Stimulated activated CD4-positive, alpha-beta T cell treated with anti-CD3 and anti-CD28 coated beads, Interleukin-2, amount 100 ng/mL, for 4 hours (primary cell): ENCODE data around the gene UQCRFS1.
"Not testable (repeated sequence)": the region's sequence is repeated elsewhere in the genome, so short reads cannot be mapped to it uniquely, and the experiment has no call there.

ENCODE experiments used
- DNase-seq: peaks from one replicate; pipeline ENCODE4 v3.0.0-alpha.2; 2020; ENCODE audit warnings: low read depth

UQCRFS1 gene

DNA sequence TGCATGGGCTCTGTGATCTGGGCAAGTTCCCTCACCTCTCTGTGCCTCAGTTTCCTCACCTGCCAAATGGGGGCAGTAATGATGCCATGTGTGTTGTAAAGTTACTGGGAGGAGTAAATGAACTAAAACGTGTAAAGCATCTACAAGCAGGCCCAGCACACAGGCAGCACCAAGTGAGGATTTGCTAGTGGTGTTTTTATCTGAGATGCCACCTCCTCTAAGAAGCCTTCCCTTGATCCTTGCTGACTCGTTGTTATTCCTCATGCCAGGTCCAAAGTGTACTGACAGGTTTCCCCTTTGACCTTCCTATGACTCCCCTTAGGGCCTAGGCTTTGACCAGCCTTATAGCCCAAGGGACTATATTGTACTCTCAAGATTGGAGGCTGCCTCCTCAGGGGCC, 1.5 kb upstream of the UQCRFS1 start:
- DNase-seq, result no peak

DNA sequence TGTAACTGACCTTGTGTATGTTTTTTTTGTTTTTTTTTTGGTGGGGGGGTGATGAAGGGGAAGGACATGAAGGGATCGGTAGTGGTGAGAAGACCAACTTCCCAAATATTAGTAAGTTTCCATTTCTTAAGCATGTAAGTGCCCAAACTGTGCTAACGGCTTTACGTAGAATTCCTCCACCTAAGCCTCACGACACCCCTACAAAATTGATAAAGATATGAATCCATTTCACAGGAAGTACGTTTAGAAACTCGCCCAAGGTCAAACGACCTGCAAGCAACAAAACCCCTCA, 649 bp downstream of the UQCRFS1 start:
- DNase-seq, result no peak

DNA sequence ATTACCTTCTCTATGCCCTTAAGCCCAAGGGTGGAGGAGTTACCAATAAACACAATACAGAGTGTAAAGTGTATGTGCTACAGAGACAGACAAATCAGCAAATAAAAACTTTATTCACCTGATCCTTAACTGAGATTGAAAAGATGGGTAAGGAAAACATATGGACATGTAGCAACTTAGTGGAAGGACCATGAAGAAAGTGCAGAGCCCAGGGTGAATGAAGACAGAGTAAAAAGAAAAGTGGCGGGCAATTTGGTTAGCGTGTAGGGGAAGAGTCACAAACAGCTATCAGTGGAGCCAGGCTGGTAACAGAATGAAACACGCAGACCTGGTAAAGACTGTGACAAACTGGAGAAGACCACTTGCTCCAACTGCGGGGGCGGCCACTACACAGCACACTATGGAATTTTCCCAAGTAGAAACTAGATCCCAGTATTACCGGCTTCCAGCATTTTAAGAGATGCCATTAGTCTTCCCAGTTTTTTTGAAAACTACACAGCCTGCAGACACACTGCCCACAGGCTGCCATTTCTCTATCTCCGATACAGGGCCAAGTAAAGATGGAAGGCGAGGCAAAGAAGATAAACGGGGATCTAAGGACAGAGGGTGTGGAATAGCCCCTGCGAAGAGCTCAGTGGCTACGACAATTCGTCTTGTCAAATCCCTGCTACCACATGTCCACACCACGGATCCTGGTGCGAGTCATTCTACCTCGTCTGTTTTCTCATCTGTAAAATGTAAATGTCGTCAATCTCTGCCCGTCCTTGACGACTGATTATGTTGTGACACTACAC, 1.2 kb downstream of the UQCRFS1 start:
- no peak for DNase-seq

DNA sequence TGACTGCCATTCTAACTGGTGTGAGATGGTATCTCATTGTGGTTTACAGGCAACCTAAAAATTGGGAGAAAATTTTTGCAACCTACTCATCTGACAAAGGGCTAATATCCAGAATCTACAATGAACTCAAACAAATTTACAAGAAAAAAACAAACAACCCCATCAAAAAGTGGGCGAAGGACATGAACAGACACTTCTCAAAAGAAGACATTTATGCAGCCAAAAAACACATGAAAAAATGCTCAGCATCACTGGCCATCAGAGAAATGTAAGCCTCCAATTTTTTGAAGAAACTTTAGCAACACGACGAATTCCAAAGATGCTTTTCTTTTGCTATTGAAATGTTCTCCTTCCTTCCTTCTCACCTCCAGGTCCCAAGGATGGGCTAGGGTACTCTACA, 1.9 kb downstream of the UQCRFS1 start:
- not testable (repeated sequence) for DNase-seq

DNA sequence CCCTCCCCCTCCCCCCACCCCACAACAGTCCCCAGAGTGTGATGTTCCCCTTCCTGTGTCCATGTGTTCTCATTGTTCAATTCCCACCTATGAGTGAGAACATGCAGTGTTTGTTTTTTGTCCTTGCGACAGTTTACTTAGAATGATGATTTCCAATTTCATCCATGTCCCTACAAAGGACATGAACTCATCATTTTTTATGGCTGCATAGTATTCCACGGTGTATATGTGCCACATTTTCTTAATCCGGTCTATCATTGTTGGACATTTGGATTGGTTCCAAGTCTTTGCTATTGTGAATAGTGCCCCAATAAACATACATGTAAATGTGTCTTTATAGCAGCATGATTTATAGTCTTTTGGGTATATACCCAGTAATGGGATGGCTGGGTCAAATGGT, 2.4 kb downstream of the UQCRFS1 start:
- not testable (repeated sequence) for DNase-seq

DNA sequence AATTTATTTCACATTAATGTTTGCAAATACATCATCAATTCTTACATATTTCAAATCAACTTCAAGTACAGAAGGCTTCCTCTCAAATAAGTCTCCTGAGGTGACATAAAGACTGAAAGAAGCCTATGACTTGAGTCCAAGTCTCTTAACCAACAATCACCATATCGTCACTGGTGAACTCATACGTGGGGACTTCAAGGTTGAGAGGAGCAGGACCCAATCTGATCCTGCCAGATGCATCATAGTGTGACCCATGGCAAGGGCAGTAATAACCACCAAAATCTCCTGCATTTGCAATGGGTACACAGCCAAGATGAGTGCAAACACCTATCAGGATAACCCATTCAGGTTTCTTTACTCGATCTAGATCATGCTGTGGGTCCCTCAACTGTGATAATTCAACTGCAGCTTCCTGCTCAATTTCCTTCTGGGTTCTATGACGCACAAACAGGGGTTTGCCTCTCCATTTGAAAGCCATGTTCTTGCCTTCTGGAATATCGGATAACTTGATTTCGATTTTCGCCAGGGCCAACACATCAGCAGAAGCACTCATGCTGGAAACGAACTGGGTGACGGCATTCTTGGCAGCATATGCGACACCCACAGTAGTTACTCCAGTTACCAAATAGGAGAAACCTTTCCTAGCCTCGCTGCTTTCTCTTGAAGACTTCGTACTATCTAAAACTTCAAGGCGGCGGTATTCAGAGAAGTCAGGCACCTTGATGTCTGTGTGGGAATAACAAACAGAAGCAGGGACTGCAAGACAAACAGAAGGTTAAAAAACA, 5.4 kb downstream of the UQCRFS1 start:
- not testable (repeated sequence) for DNase-seq

DNA sequence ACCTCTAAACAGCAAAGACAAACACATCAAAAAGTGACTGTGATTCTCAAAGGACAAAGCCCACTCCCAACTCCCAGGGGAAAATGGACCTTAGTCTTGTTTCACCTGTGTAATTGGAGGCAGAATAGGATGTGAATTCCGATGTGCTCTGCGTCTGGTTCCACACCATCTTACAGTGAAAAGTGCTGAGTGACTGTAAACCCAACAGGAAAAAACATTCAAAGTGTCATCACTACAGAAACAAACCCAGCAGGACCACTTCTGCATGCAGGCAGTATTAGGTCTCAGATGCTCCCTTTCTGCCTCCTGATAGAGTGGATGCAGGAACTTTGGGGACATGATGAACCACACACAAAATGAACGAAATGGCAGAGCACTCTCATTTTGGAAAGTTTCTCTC, 6.5 kb downstream of the UQCRFS1 start:
- no peak for DNase-seq

DNA sequence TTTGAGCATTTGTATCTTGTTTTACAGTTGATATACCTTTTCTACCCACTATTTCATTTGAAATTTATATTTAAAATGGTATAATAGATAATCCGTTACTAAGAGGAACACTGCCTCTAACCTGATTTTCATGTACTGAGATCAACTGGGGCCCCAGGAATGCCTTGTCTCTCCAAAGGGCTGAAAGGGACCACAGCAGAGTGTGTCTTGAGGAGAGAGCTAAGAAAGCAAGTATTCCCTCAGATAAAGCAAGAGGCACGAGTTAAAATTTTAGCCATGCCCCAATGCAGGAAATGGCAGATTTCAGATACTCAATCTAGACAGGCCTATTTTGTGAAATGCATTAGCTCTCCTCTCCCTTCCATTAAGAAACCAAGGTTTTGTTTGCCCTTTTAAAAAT, 10.7 kb downstream of the UQCRFS1 start:
- DNase-seq, result no peak

DNA sequence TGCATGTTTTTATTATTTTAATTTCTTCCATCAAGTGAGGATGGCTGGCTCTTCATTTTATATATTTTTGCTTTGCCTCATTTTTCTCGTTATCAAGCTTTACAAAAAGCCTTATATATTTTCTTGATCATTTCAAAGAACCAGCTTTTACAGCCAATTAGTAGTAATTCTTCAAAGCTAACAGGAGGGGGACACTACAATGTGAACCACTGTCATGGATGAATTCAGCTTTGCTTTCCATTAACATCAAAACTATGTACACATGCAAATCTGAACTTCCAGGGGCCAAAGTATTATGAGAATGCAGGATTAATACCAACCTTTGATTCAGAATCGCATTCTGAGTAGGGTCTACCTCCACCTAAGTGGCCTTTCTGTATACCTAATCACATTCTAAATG, 11.1 kb downstream of the UQCRFS1 start:
- DNase-seq, result no peak

DNA sequence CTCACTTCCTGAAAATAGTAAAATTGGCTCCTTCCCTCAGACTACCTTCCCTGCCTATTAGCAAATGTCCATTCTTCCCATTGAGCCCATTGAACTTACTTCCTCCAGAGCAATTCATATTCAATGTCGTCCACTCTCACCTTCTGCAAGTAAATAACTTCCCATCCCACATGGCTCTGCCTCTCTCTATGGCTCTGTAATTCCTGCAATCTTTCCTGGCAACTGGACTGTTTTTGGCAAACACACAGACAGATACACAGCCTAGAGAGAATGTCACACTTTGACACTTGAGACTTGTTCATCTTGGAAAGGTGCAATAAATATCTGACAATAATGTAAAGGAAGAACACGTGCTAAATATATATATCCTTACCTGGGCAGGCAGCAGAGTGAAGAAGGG, 18.3 kb downstream of the UQCRFS1 start:
- DNase-seq, result no peak

DNA sequence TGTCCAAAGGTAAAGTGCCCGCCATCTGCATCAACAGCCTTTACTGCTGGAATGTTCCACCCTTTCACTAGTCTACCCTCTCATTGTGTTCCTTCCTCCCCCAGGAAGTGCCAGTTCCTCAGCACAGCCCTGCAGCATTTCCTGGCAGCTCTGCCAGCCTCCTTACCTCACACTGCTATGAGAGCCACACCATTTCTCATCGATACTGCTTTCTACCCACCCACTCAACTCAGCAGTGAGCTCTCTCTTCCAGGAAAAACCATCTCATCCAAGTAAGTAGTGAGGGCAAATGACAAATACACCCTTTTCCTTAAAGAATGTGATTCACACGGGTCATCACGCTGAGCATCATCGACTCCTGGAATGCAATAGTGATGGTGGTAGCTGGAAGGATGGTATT, 19.8 kb downstream of the UQCRFS1 start:
- no peak for DNase-seq

DNA sequence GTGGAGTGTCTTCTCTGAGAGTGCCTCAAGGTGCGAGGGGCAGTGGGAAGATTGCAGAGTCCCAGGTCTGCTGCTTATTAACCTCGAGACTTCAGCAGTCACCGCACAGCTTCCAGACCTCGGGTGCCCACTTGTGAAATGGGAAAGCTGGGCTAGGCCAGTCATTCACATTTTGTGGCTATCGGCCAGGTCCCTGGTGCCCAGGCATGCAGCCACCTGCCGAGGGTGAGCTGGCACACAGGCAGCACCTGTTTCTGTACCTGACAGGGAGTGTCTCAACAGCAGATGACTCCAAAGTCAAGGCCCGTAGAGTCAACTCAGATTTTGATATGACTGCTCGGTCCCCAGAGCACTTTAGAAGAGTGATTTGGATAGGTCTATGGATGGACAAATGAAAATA, 21.9 kb downstream of the UQCRFS1 start:
- no peak for DNase-seq

DNA sequence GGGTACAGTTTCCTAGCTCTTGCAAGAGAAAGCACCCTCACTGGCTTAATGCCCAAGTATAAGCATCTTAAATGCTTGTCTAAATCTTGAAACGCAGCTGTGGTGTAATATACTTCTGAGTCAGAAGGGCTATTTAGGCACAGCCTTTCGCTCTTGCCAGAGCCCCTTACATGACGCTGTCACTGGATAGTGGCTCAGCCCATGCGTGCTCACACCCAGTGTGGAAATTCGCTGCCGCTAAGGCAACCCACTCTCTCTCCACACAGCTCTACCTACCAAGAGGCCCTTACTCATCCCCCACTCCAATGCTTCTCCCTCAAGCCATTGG, 24.0 kb downstream of the UQCRFS1 start:
- no peak for DNase-seq

DNA sequence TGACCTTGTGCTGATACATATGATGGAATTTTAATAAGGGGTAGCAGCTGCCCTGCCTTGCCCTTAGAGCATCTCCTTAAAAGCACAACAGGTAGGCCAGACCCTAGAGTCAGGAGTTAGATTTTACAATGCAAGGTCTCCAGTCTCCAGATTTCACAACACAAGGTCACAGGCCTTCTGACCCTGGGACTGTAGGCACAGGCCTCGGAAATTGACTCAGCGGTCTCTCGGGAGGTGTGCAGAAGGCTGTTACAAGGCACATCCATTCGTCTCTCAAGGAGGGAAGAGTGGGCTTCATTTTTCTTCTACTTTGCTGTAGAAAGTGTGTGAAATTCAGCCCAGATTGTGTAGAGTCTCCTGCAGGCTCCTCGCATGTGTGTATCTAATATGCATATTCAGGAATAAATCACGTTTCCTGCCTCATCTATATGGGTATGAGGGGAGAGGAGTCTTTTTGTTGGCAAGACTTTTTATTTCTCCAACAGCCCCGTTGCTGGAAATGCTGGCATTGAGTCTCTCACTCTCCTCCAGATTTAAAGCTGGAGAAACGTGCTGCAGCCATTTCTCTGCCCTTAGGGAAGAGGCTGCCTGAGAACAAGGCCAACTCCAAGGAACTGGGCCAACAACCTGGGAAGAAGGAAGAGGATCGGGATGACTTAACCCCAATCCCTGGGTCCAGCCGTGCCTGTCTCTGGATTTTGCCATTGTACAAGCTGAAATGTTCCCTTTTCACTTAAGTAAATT, 24.5 kb downstream of the UQCRFS1 start:
- no peak for DNase-seq

DNA sequence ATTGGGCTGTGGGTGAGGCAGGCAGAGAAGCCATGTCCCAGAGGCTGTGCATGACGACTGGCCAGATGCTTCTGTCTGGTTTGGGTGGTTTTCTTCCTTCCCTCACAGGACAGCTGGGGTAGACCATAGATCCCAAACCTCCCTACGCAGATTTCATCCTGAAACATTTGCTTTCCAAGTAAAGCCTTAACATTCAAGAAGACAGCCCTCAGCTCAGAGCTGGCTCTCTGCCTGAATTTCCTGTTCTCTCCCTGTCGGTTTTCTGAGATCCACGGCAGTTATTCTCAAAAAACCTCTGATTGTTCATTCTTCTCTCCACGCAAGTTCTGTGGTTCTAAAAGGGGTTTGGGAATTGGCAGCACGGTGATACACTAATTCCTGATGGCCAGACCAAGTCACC, 25.3 kb downstream of the UQCRFS1 start:
- no peak for DNase-seq

DNA sequence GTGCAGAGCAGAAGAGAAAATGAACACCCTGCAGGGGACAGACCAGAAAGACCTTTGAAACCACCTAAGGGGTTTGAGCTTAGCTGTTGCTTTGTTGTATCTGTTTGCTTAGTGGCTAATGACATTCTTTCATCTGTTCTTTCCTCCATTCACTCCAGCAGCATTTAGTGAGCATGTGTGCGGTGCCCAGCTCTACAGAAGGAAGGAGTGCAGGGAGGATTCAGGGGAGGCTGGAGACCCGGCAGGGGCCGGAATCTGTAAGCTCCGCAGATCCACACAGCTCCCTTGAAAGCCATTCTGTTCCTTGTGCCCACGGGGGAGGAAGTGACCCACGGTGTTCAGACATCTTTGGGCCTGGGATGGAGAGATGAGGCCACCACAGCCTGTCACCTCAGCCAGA, 27.5 kb downstream of the UQCRFS1 start:
- DNase-seq, result no peak

DNA sequence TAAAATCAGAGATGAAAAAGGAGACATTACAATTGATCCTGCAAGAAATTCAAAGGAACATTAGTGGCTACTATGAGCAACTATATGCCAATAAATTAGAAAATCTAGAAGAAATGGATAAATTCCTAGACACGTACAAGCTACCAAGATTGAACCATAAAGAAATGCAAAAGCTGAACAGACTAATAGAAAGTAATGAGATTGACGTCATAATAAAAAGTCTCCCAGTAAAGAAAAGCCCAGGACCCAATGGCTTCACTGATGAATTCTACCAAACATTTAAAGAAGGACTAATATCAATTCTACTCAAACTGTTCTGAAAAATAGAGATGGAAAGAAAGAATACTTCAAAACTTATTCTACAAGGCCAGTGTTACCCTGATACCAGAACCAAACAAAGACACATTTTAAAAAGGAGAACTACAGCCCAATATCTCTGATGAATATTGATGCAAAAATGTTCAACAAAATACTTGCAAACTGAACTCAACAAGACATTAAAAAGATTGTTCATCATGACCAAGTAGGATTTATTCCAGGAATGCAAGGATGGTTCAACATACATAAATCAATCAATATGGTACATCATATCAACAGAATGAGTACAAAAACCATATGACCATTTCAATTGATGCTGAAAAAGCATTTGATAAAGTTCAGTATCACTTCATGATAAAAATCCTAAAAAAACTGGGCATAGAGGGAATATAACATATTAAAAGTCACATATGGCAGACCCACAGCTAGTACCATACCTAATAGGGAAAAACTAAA, 35.8 kb downstream of the UQCRFS1 start:
- DNase-seq, result no peak

DNA sequence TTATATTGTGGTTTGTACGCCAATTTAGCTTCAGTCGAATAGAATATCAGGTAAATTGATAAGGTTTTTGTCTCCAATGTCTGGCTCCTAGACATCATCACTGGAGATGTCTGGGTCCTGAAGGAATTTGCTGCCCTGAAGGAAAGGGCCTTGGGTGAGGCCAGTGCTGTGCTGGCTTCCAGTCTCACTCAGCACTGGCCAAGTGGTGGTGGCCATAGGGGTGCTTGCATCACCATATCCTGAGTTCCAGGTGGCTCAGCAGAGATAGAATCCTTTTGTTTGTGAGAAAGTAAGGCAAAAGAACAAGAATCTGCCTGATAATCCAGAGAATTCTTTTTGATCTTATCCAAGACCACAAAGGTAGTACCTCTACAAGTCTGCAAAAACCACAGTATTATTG, 39.1 kb downstream of the UQCRFS1 start:
- no peak for DNase-seq

DNA sequence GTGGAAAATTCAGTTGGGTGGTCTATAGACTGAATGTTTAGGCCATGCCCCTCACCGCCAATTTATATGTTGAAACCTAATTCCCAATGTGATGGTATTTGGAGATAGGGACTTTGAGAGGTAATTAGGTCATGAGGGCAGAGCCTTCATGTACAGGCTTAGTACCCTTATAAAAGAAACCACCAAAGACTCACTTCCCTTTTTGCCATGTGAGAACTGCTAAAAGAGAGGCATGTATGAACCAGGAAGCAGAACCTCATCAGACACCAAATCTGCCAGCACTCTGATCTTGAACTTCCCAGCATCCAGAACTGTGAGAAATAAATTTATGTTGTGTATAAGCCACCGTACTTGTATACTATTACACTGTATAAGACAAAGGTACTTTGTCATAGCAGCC, 40.6 kb downstream of the UQCRFS1 start:
- DNase-seq, result no peak

DNA sequence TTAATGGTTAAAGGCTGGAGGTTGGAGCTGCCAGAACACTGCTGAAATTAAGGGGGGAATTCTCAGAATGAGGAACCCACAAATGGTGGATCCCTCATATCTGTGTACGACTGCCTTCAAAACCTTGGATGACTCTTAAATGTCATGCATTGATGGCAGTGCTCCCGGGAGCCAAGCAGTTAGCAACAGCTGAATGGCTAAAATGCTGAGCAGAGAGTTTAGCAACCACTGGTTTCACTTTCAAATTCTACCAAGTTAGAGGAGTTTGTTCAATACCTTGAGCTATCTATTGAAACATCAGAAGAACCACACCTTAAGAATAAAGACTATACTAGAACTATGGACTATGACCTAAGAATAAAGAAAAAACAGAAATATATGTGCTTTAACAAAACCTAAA, 41.4 kb downstream of the UQCRFS1 start:
- DNase-seq, result no peak

DNA sequence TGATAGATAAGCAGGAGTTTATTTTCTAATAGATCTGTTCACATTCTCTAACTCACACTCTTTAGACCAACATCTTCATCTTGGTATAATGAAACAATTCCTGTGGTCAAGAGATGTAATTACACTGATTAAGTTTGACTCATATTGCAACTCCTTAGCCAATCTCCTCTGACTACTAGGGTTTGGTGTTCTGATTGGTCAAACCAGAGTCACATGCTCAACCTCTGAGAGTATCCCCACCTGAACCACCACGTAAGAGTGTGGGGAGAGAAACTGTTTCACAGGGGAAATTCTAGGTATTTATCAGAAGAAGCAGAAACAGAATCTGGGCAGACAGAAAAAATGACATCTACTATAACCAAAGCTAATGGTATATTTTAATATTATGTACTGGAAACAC, 42.4 kb downstream of the UQCRFS1 start:
- DNase-seq, result no peak

DNA sequence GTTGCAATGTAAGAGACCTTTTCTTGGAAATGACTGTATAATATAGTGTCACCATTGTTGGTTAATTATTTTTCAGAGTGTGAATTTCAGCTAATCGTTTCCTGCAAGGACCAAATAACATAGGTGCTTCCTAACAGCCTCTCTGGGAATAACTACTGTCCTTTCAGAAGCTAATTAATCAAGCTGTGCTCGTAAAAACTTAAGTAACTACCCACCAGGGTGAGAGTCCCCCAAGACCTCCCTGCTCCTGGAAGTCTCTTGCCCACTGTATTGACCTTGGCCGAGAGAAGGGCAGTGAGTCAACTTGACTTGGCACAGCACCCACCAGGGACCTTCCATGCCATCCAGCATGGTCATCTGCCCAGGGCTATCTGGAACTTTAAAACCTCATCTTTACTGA, 50.3 kb downstream of the UQCRFS1 start:
- DNase-seq, result no peak

DNA sequence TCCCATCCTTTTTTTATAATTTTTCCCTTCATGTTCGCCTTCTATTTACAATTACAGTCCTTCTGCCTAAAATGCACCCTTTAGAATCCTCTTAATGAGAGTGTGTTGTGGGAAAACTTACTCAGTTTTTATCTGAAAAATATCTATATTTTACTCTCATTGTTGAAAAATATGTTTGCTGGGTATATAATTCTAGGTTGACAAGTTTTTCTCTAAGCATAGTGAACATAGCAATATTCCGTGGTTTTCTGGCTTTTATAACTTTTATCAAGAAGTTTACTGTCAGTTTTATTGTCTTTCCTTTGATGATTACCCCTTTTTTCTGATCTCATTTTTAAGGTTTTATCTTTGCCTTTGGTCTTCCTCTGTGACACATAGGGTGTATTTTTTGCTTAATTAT, 57.3 kb downstream of the UQCRFS1 start:
- DNase-seq, result no peak
